IPS DF 6.9 (cell line): ENCODE results near the gene C10orf90.

Experiments
- DNase-seq: peaks from one replicate; pipeline ENCODE4 v3.0.0-alpha.2; 2013; ENCODE audit warnings: low read depth, low spot score
- H3K27ac ChIP-seq: one replicate; pipeline ENCODE4 v1.5.1; 2013; ENCODE audit warnings: low read length, control low read depth
- H3K27me3 ChIP-seq: 2 replicates; pipeline ENCODE4 v1.6.1; 2013; ENCODE audit warnings: mild to moderate bottlenecking, low read length; ENCODE audit not compliant: control insufficient read depth, insufficient read depth
- H3K36me3 ChIP-seq: 2 replicates; pipeline ENCODE4 v1.6.1; 2013; ENCODE audit warnings: low read length; ENCODE audit not compliant: control insufficient read depth, insufficient read depth
- H3K4me1 ChIP-seq: 2 replicates; pipeline ENCODE4 v1.6.1; 2013; ENCODE audit warnings: low read length; ENCODE audit not compliant: control insufficient read depth, insufficient read depth
- H3K4me3 ChIP-seq: 2 replicates; pipeline ENCODE4 v1.5.1; 2013; ENCODE audit warnings: mild to moderate bottlenecking, low read length
- H3K9me3 ChIP-seq: 2 replicates; pipeline ENCODE4 v1.6.1; 2013; ENCODE audit warnings: low read length, inconsistent platforms; ENCODE audit not compliant: control insufficient read depth, insufficient read depth
- WGBS: extraction: QIAGEN DNeasy Blood & Tissue Kit; methylation state at CpG from one replicate; pipeline ENCODE4 v1.1.7; 2013; ENCODE audit warnings: mixed read lengths, missing lambda C conversion rate; ENCODE audit not compliant: insufficient read length, insufficient coverage; 5-methylcytosine and 5-hydroxymethylcytosine counted together

C10orf90 gene

GRCh38 chr10:126434235-126434634 is 236.3 kb downstream of the C10orf90 start:
- H3K4me3 ChIP-seq: no peak overlapping the region
- WGBS: no CpG with 5 or more reads among the region's 5 CpGs
- no peaks in the 10 kb centered on the region for H3K36me3 ChIP-seq
- no peak overlapping the region for H3K27ac ChIP-seq
- no peaks in the 10 kb centered on the region for H3K4me1 ChIP-seq
- no peaks in the 10 kb centered on the region for H3K9me3 ChIP-seq
- H3K27me3 ChIP-seq: peaks cover 1% of the 10 kb centered on the region; the same call in 1 of the 2 replicates
- DNase-seq: no peak

GRCh38 chr10:126433351-126433750 is 237.1 kb downstream of the C10orf90 start:
- no peak for DNase-seq
- H3K27ac ChIP-seq: no peak overlapping the region
- H3K4me1 ChIP-seq: no peaks in the 10 kb centered on the region
- H3K4me3 ChIP-seq: no peak overlapping the region
- H3K9me3 ChIP-seq: no peaks in the 10 kb centered on the region; the same call in 1 of the 2 replicates
- no CpG with 5 or more reads among the region's 5 CpGs for WGBS
- no peaks in the 10 kb centered on the region for H3K36me3 ChIP-seq
- H3K27me3 ChIP-seq: peaks cover 1% of the 10 kb centered on the region; the same call in 1 of the 2 replicates

GRCh38 chr10:126432507-126432906 is 238.0 kb downstream of the C10orf90 start:
- whole genome bisulfite sequencing: no CpG with 5 or more reads among the region's 7 CpGs
- no peaks in the 10 kb centered on the region for H3K4me1 ChIP-seq
- no peak overlapping the region for H3K27ac ChIP-seq
- H3K4me3 ChIP-seq: no peak overlapping the region
- no peaks in the 10 kb centered on the region for H3K36me3 ChIP-seq
- H3K9me3 ChIP-seq: no peaks in the 10 kb centered on the region; the same call in 1 of the 2 replicates
- no peak for DNase-seq
- peaks cover 1% of the 10 kb centered on the region; the same call in 1 of the 2 replicates for H3K27me3 ChIP-seq

GRCh38 chr10:126431816-126432215 is 238.7 kb downstream of the C10orf90 start:
- Histone ChIP-seq H3K36me3 (no peaks in the 10 kb centered on the region), H3K4me1 (no peaks in the 10 kb centered on the region), H3K4me3 (no peak overlapping the region), H3K27me3 (peaks cover 1% of the 10 kb centered on the region; the same call in 1 of the 2 replicates), H3K9me3 (no peaks in the 10 kb centered on the region; the same call in 1 of the 2 replicates), H3K27ac (no peak overlapping the region)
- no CpG with 5 or more reads among the region's 2 CpGs for whole genome bisulfite sequencing
- DNase-seq: no peak

- Histone ChIP-seq H3K4me3 (no peak overlapping the region), H3K27me3 (no peaks in the 10 kb centered on the region), H3K36me3 (no peaks in the 10 kb centered on the region), H3K27ac (no peak overlapping the region), H3K4me1 (no peaks in the 10 kb centered on the region), H3K9me3 (no peaks in the 10 kb centered on the region; the same call in 1 of the 2 replicates)
- WGBS: no CpG with 5 or more reads among the region's 2 CpGs
- DNase-seq: no peak
These were observed 240.0 kb downstream of the C10orf90 start for GRCh38 chr10:126430512-126430911.

GRCh38 chr10:126429275-126429674 is 241.2 kb downstream of the C10orf90 start:
- DNase-seq: no peak
- H3K9me3 ChIP-seq: no peaks in the 10 kb centered on the region; the same call in 1 of the 2 replicates
- H3K36me3 ChIP-seq: no peaks in the 10 kb centered on the region
- no peak overlapping the region for H3K27ac ChIP-seq
- WGBS: no CpG with 5 or more reads among the region's 4 CpGs
- H3K4me3 ChIP-seq: no peak overlapping the region
- no peaks in the 10 kb centered on the region for H3K27me3 ChIP-seq
- no peaks in the 10 kb centered on the region for H3K4me1 ChIP-seq

- H3K4me1 ChIP-seq: no peaks in the 10 kb centered on the region
- no peaks in the 10 kb centered on the region; the same call in 1 of the 2 replicates for H3K9me3 ChIP-seq
- no peaks in the 10 kb centered on the region for H3K36me3 ChIP-seq
- no CpG with 5 or more reads among the region's 8 CpGs for WGBS
- no peak overlapping the region for H3K27ac ChIP-seq
- no peaks in the 10 kb centered on the region for H3K27me3 ChIP-seq
- H3K4me3 ChIP-seq: no peak overlapping the region
- DNase-seq: no peak
These were observed 244.9 kb downstream of the C10orf90 start for GRCh38 chr10:126425489-126426065.

GRCh38 chr10:126425032-126425431 is 245.5 kb downstream of the C10orf90 start:
- DNase-seq: no peak
- no peaks in the 10 kb centered on the region; the same call in 1 of the 2 replicates for H3K9me3 ChIP-seq
- H3K36me3 ChIP-seq: no peaks in the 10 kb centered on the region
- no CpG with 5 or more reads among the region's 5 CpGs for WGBS
- H3K27ac ChIP-seq: no peak overlapping the region
- H3K27me3 ChIP-seq: no peaks in the 10 kb centered on the region
- no peak overlapping the region for H3K4me3 ChIP-seq
- H3K4me1 ChIP-seq: no peaks in the 10 kb centered on the region

- no CpG with 5 or more reads among the region's 6 CpGs for WGBS
- Histone ChIP-seq H3K36me3 (no peaks in the 10 kb centered on the region), H3K27ac (no peak overlapping the region), H3K27me3 (no peaks in the 10 kb centered on the region), H3K4me3 (no peak overlapping the region), H3K9me3 (no peaks in the 10 kb centered on the region; the same call in 1 of the 2 replicates), H3K4me1 (no peaks in the 10 kb centered on the region)
- no peak for DNase-seq
These were observed 246.6 kb downstream of the C10orf90 start for GRCh38 chr10:126423732-126424491.

GRCh38 chr10:126422567-126422966 is 247.9 kb downstream of the C10orf90 start:
- H3K9me3 ChIP-seq: no peaks in the 10 kb centered on the region
- no peak overlapping the region for H3K27ac ChIP-seq
- no peak for DNase-seq
- no peak overlapping the region for H3K4me3 ChIP-seq
- H3K4me1 ChIP-seq: no peaks in the 10 kb centered on the region
- no CpG with 5 or more reads among the region's 1 CpG for WGBS
- H3K36me3 ChIP-seq: no peaks in the 10 kb centered on the region
- H3K27me3 ChIP-seq: no peaks in the 10 kb centered on the region
